Epithelial cell of esophagus (primary cell): Measurements from ENCODE around the gene SLC6A8.

Source experiments
- DNase-seq: peaks from one replicate; pipeline ENCODE4 v3.0.0; 2010; ENCODE audit warnings: low read depth
- H3K4me3 ChIP-seq: 2 replicates; pipeline ENCODE4 v1.5.1; 2011; ENCODE audit warnings: mild to moderate bottlenecking, low read length, control low read depth
- CTCF ChIP-seq: IDR thresholded peaks from 2 replicates; pipeline ENCODE4 v1.5.1; 2011; ENCODE audit warnings: low read depth, mild to moderate bottlenecking, low read length, control low read depth, inconsistent platforms; ENCODE audit not compliant: insufficient read depth; ENCODE audit errors: missing control alignments

SLC6A8 gene

GRCh38 chrX:153707406-153707805 lies 19.7 kb downstream of the SLC6A8 start:
- H3K4me3 ChIP-seq: no peak overlapping the region
- no peak for DNase-seq
- no peak for TF ChIP-seq CTCF

GRCh38 chrX:153708415-153708814 lies 20.7 kb downstream of the SLC6A8 start:
- TF ChIP-seq CTCF: peak; percentile 70

GRCh38 chrX:153709726-153710674 lies 22.3 kb downstream of the SLC6A8 start:
- TF ChIP-seq CTCF: no peak
- DNase-seq: no peak
- H3K4me3 ChIP-seq: no peak overlapping the region

More at GRCh38 chrX:153708415-153708814, 20.7 kb downstream of the SLC6A8 start:
- H3K4me3 ChIP-seq: no peak overlapping the region
- peak; percentile 92 for DNase-seq

DNA sequence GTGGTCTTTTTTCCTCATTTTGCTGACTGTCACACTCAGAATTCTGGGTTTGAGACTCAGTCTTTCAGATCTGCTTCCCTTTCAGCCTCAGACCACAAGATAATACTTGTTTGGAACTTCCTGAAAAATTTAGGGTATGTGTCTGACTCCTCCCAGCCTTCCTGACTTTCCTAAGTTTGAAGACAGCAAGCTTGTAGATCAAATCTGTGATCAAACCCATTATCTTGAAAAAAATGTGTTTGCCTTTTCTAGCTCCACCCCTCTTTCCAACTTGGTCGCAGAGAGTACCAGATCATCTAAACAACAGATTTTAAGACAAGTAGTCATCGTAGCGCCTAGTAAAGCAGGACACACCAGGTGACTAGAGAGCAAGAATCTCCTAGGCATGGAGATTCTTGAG lies 26.5 kb downstream of the SLC6A8 start:
- DNase-seq: no peak
- TF ChIP-seq CTCF: no peak
- H3K4me3 ChIP-seq: no peak overlapping the region

DNA sequence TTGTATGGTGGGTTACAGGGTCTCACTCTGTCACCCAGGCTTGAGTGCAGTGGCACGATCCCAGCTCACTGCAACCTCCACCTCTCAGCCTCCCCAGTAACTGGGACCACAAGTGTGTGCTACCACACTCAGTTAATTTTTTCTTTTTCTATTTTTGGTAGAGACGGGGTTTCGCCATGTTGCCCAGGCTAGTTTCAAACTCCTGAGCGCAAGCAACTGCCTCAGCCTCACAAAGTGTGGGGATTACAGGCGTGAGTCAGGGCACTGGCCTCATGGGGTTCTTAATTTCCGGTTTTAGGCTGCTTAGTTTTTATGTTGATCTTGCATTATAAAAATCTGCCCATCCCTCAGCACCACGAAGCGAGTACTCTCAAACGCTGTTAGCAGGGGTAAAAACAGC lies 29.7 kb downstream of the SLC6A8 start:
- TF ChIP-seq CTCF: no peak
- H3K4me3 ChIP-seq: no peak overlapping the region
- no peak for DNase-seq

DNA sequence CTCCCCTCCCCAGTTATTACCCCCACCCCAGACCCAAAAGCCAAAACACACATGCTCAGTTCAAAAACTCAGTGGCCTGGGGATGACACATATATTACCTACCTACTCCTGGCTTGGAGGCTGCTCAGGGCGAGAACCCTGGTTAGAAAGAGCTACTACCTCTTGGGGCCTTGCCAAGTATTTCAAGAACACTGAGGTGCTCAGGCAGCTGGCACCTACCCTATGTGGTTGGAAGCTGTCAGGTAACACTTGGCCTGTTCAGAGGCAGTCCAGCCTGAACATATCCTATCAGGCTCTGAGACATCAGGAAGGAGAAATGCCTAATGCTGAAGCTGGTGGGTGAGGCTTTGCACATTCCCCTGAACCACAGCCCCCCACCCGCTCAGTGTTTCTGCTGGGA lies 31.5 kb downstream of the SLC6A8 start:
- TF ChIP-seq CTCF: no peak
- peak; percentile 68 for DNase-seq
- no peak overlapping the region for H3K4me3 ChIP-seq

- H3K4me3 ChIP-seq: no peak overlapping the region
- TF ChIP-seq CTCF: no peak
- DNase-seq: no peak
Observed at GRCh38 chrX:153719701-153720100, 32.0 kb downstream of the SLC6A8 start.
